ENCODE results near the gene TECR.
"Not testable (repeated sequence)": the region's sequence is repeated elsewhere in the genome, so short reads cannot be mapped to it uniquely, and the experiment has no call there.

Gene TECR

GRCh38 chr19:14589433-14589832, 60.0 kb downstream of the TECR start:
- DNase-seq (ENCODE audit: low read depth), result not testable (repeated sequence)

DNA sequence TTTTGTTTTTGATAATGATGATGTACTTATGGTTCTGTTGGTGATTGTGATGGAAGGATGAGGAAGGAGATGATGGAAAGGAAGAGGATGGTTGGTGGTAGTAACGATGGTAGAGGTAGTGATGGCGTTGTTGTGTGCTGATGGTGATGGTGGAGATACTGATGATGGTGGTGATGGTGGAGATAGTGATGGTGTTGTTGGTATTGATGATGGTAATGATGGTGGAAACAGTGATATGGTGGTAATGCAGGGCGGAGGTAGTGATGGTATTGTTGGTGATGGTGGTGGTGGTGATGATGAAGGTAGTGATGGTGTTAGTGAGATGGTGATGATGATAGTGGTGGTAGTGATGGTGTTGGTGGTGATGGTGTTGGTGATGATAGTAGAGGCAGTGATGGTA, 66.2 kb downstream of the TECR start:
- no peak for DNase-seq (ENCODE audit: low read depth)

DNA sequence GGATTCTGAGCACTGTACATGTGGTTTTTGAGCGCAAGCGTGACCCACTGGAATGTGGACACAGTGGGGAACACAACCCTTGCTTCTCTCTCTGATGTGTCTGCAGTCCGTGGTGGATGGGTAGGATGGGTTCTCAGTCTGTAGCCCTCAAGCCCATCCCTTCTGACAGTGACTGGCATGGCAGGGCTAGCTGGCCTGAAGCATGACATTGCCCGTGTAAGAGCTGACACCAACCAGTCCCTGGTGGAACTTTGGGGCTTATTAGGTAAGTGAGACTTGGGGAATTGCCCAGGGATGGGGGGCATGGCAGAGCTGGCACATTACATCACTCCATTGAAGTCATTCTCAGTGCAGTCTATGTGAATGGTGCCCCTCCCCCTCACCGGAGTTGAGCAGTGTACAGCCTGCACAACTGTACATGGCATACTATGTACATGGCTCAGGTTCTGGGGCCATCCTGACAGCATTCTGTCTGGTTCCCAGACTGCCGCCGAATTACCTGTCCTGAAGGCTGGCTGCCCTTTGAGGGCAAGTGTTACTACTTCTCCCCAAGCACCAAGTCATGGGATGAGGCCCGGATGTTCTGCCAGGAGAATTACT, 70.3 kb downstream of the TECR start:
- DNase-seq (ENCODE audit: low read depth), result no peak

DNA sequence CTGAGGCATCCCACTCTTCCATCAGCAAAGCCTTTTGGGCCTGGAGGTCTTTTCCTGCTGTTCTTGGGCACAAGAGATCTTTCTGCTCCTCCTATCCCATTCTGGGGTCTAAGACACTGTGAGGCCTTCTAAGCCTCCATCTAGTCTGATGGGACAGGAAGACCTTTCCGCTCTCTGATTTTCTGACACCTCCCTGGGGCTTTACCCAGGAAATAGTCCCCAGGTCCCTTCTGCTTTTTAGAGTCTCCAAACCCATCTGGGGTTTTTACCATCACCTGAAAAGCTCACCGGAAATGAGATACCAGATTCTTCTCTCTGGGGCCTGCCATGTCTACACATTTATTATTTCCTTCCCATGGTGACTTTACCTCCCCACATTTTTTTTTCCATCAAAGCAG, 74.6 kb downstream of the TECR start:
- DNase-seq (ENCODE audit: low read depth), result no peak

- DNase-seq (ENCODE audit: low read depth), result no peak
These were observed 77.2 kb downstream of the TECR start for GRCh38 chr19:14606627-14607026.

DNA sequence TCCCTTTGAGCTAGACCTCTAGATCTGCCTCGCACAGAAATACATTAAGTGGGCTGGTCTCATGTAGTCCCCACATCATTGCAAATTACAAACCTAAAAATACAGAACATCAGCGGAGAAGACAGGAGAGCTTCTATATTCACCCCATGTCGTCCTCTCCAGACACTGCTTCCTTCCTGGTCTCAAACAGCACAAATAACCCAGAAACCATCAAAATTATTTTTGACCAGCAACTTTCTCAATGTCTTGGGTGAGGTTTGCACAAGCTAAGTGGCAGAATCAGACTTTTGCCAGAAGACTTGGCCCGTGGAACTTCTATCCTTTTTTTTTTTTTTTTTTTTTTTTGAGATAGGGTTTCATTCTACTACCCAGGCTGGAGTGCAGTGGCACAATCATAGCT, 81.7 kb downstream of the TECR start:
- DNase-seq (ENCODE audit: low read depth), result no peak

- not testable (repeated sequence) for DNase-seq (ENCODE audit: low read depth)
These were observed 82.8 kb downstream of the TECR start for GRCh38 chr19:14612242-14612641.

DNA sequence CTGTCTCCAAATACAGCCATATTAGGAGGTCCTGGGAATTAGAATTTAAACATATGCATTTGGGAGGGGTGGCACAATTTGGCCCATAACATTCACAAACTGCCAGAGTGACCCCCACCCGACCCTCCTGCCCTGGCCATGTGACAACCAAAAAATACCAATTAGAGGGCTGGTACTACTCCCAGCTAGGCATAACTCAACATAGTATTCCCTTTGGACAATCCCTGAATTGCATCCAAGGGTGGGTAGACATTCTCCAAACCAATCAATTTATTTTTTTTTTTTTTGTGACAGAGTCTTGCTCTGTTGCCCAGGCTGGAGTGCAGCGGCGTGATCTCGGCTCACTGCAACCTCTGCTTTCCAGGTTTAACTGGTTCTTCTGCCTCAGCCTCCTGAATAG, 83.3 kb downstream of the TECR start:
- no peak for DNase-seq (ENCODE audit: low read depth)

- not testable (repeated sequence) for DNase-seq (ENCODE audit: low read depth)
These were observed 84.2 kb downstream of the TECR start for GRCh38 chr19:14613399-14614098.

- DNase-seq (ENCODE audit: low read depth), result no peak
These were observed 84.7 kb downstream of the TECR start for GRCh38 chr19:14614099-14614412.
